RWPE2 (cell line): Measurements from ENCODE around the gene WDR27.

Experiments used
- ATAC-seq: fragments of 200-7000 bp; cut with Tn5 transposase; 3 replicates; pipeline ENCODE4 v1.9.1; 2021; ENCODE audit warnings: low read depth
- DNase-seq: peaks from one replicate; pipeline ENCODE4 v3.0.0-alpha.2; 2020; ENCODE audit warnings: low spot score
- H3K27ac ChIP-seq: fragments of 450-650 bp; 2 replicates; pipeline ENCODE4 v1.5.1; 2017; ENCODE audit warnings: mild to moderate bottlenecking; ENCODE audit not compliant: poor library complexity, severe bottlenecking
- H3K27me3 ChIP-seq: fragments of 250-450 bp; sonication (Bioruptor Pico); 2 replicates; pipeline ENCODE4 v1.5.1; 2021; ENCODE audit warnings: mild to moderate bottlenecking, moderate library complexity; ENCODE audit not compliant: insufficient read depth, poor library complexity, severe bottlenecking
- H3K36me3 ChIP-seq: fragments of 250-450 bp; sonication (Bioruptor Pico); 2 replicates; pipeline ENCODE4 v1.5.1; 2020; ENCODE audit warnings: low read depth, mild to moderate bottlenecking, moderate library complexity
- H3K4me1 ChIP-seq: fragments of 250-450 bp; sonication (Bioruptor Pico); 2 replicates; pipeline ENCODE4 v1.5.1; 2021; ENCODE audit warnings: mild to moderate bottlenecking, moderate library complexity; ENCODE audit not compliant: insufficient read depth, poor library complexity, severe bottlenecking
- H3K4me3 ChIP-seq: fragments of 250-450 bp; sonication (Bioruptor Pico); 2 replicates; pipeline ENCODE4 v1.5.1; 2021; ENCODE audit warnings: mild to moderate bottlenecking, moderate library complexity; ENCODE audit not compliant: severe bottlenecking
- H3K9me3 ChIP-seq: fragments of 250-450 bp; sonication (Bioruptor Pico); 2 replicates; pipeline ENCODE4 v1.5.1; 2021; ENCODE audit warnings: mild to moderate bottlenecking, moderate library complexity; ENCODE audit not compliant: severe bottlenecking
- TF ChIP-seq, protein P1 (sequence below): fragments of 450-650 bp; IDR thresholded peaks from one replicate; pipeline ENCODE4 v1.5.1; 2017; ENCODE audit warnings: mild to moderate bottlenecking, moderate library complexity; ENCODE audit not compliant: poor library complexity, severe bottlenecking

WDR27 gene

DNA sequence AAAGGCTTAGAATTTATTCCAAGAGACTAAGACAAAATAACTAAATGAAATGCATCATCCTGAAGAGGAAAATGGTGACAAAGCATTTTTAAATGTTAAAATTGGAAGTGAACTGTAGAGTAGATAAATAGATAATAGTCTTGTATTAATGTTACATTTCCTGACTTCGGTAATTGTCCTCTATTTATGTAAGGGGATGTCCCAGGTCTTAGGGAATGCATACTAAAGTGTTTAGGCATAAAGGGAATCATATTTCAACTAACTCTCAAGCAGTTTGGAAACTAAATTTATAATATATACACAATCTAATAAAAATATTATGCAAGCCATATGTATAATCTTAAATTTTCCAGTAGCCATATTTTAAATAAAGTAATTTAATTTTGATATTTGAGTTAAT lies 159.3 kb downstream of the WDR27 start:
- TF ChIP-seq, protein P1, sequence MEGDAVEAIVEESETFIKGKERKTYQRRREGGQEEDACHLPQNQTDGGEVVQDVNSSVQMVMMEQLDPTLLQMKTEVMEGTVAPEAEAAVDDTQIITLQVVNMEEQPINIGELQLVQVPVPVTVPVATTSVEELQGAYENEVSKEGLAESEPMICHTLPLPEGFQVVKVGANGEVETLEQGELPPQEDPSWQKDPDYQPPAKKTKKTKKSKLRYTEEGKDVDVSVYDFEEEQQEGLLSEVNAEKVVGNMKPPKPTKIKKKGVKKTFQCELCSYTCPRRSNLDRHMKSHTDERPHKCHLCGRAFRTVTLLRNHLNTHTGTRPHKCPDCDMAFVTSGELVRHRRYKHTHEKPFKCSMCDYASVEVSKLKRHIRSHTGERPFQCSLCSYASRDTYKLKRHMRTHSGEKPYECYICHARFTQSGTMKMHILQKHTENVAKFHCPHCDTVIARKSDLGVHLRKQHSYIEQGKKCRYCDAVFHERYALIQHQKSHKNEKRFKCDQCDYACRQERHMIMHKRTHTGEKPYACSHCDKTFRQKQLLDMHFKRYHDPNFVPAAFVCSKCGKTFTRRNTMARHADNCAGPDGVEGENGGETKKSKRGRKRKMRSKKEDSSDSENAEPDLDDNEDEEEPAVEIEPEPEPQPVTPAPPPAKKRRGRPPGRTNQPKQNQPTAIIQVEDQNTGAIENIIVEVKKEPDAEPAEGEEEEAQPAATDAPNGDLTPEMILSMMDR: no peak
- DNase-seq: no peak
- Histone ChIP-seq H3K27ac (no peak overlapping the region), H3K27me3 (no peaks in the 10 kb centered on the region), H3K36me3 (no peaks in the 10 kb centered on the region), H3K4me3 (no peak overlapping the region), H3K9me3 (no peaks in the 10 kb centered on the region), H3K4me1 (peaks cover 4% of the 10 kb centered on the region)
- no peak for ATAC-seq

DNA sequence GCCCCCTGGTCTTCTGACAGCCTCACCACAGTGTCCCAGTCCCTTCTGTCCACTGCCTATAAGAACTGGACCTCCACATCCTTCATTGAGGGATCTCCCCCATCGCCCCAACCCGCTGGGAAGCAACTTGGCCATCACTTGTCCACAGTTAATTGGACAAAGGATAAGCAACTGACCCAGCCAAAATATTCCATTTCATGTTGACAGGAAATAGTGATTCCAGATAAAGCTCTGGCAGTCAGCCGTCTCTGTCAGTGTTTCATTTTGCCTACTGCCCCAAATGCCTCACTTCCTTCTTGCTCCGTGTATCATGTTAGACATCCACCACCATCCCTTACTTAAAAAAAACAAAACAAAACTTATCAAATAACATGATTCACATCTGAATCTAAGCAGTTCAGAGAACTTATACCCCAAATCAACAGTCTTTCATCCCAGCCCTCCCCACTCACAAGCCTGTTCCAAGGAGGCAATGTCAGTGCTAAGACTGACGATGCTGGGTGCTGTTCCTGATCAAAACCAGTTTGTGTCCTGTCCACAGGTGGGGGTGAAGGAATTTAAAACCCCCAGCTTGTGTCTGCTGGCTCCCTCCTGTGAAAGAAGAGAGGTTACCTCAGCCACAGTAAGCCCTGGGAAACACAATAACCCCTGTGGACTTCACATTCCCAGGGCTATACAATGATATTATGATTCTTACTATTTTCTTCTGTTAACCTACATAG lies 162.5 kb downstream of the WDR27 start:
- DNase-seq (no peak), ATAC-seq (no peak)
- no peak overlapping the region for H3K4me3 ChIP-seq
- TF ChIP-seq, protein P1: no peak
- H3K27me3 ChIP-seq: no peaks in the 10 kb centered on the region
- peaks cover 4% of the 10 kb centered on the region for H3K4me1 ChIP-seq
- no peak overlapping the region for H3K27ac ChIP-seq
- H3K9me3 ChIP-seq: no peaks in the 10 kb centered on the region
- H3K36me3 ChIP-seq: no peaks in the 10 kb centered on the region

DNA sequence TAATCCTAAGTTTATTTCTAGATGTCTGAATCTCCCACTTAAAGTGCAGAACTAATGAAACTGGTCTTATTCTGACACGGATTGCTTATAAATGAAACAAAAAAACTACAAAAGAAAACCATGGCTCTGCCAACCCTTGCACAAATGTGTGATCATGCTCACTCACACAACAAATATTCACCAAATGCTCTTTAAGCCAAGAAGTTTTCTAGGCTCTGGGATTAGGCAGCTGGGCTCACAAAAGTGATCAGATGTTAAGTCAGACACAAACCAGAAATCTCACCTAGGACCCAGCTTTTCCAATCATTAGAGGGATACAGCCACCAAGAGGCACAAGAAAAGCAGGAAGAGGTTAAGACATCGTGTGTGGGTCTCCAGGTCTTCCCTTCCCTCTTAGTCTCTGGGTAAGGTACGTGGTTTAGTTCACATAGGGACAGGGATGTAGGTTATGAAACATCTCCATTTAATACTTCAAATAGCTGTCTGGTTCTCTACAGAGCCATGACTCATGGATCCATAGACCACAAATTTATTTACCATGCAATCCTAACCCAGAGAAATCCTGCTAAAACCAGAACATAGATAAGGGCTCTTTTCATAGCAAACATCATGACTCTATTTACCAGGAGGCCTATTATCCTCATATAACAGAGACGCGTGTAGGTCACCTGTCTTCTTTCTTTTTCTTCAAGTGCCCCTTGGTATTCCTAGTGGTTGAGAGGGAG lies 165.2 kb downstream of the WDR27 start:
- DNase-seq (no peak), ATAC-seq (peak; percentile 40; the same call in 2 of the 3 replicates)
- H3K4me3 ChIP-seq: no peak overlapping the region

DNA sequence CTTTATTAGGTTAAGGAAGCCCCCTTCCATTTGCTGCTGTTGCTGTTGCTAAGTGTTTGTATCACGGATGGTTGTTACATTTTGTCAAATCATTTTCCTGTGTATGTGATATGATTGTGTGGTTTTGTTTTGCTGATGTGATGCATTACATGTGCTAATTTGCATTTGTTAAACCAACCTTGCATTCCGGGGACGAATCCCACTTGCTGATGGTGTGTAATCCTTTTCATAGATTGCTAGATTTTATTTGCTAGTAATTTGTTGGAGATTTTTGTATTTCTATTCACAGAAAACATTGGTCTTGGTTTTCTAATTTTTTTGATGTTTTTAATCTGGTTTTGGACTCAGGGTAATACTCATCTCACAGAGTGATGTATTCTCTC lies 167.8 kb downstream of the WDR27 start:
- TF ChIP-seq, protein P1: no peak
- H3K4me3 ChIP-seq: no peak overlapping the region
- ATAC-seq (no peak), DNase-seq (no peak)
- no peaks in the 10 kb centered on the region for H3K9me3 ChIP-seq
- H3K27ac ChIP-seq: no peak overlapping the region
- no peaks in the 10 kb centered on the region for H3K36me3 ChIP-seq
- H3K27me3 ChIP-seq: no peaks in the 10 kb centered on the region
- H3K4me1 ChIP-seq: no peaks in the 10 kb centered on the region

More for the DNA sequence above, 165.2 kb downstream of the WDR27 start:
- Histone ChIP-seq H3K27ac (no peak overlapping the region), H3K36me3 (no peaks in the 10 kb centered on the region), H3K9me3 (no peaks in the 10 kb centered on the region), H3K4me1 (no peaks in the 10 kb centered on the region), H3K27me3 (no peaks in the 10 kb centered on the region)
- TF ChIP-seq, protein P1: no peak
